Measurements from ENCODE around the gene LIMCH1. TPM values are rescaled to one million over a fixed set of nuclear protein-coding genes. Genes with fewer than 3 reads are reported as not detected.

LIMCH1 gene
- total and polyA plus RNA-seq, 2 of the 8 experiments (the other 6 are each of a cell fraction or from before 2014, with no cell fraction given): 2.7 to 3.0 TPM

GRCh38 chr4:41681054-41681453, 143.1 kb downstream of the LIMCH1 start (continued):
- TF ChIP-seq YY1 (IDR thresholded peaks at IDR 0.05; ENCODE audit: low read depth, low read length): no peak

- no peak overlapping the region for H4K5ac ChIP-seq (ENCODE audit: insufficient read length, low read depth, low read length)
- ChIA-PET POLR2A (ENCODE audit: partially characterized antibody) (no interaction called here), CTCF (ENCODE audit: partially characterized antibody) (interaction anchor here (0.6 to 3.3 kb wide), 6 partner anchors 9 to 403 kb away, joined by 3 to 15 read pairs (median 6); no protein-coding TSS in a partner anchor)
- no peaks in the 10 kb centered on the region; a peak in 1 of 8 replicates for H3K36me3 ChIP-seq (ENCODE audit: control insufficient read depth in 2 of 4, insufficient read depth in 4 of 4, low read length in 3 of 4)
- H3K27ac ChIP-seq (ENCODE audit: low read depth, low read length): no peak overlapping the region
- no peak overlapping the region for H3K23ac ChIP-seq (ENCODE audit: insufficient read length)
- H3K4me1 ChIP-seq (replicated peaks in 1 of 4; ENCODE audit: control insufficient read depth in 3 of 4, insufficient read depth in 4 of 4, low read length in 3 of 4): no peaks in the 10 kb centered on the region
- DNase-seq (ENCODE audit: low read depth in 1 of 2, low spot score in 2 of 2) (no peak), FAIRE-seq (no peak)
- no peak overlapping the region for H3K56ac ChIP-seq (replicated peaks; ENCODE audit: insufficient read length, low read depth, low read length)
- H3K4ac ChIP-seq (replicated peaks; ENCODE audit: insufficient read length, low read depth, low read length): no peak overlapping the region
- no peak overlapping the region for H2BK5ac ChIP-seq (ENCODE audit: low read depth, low read length)
- no peaks in the 10 kb centered on the region for H4K20me1 ChIP-seq (replicated peaks in 1 of 2; ENCODE audit: control insufficient read depth in 1 of 2, insufficient read depth in 2 of 2, low read length in 2 of 2)
- no peak overlapping the region for H4K8ac ChIP-seq (ENCODE audit: extremely low read depth, insufficient read depth, low read length)
- H3K14ac ChIP-seq (ENCODE audit: insufficient read length): no peak overlapping the region
- no peaks in the 10 kb centered on the region for H3K9me3 ChIP-seq (ENCODE audit: insufficient read depth in 2 of 2, low read depth in 1 of 2, low read length in 1 of 2)
- H3K4me3 ChIP-seq (ENCODE audit: extremely low read depth in 1 of 4, insufficient read depth in 2 of 4, low read depth in 3 of 4, low read length in 4 of 4): no peak overlapping the region
- TF ChIP-seq SP1 (IDR thresholded peaks at IDR 0.05; ENCODE audit: low read depth, low read length): no peak
- no peak for TF ChIP-seq RNF2 (IDR thresholded peaks at IDR 0.05; ENCODE audit: borderline replicate concordance, low read depth, low read length, missing control alignments, poor library complexity, severe bottlenecking)
- no peak for TF ChIP-seq HDAC2 (IDR thresholded peaks at IDR 0.05; ENCODE audit: borderline replicate concordance in 1 of 2, low read depth in 2 of 2, low read length in 2 of 2)
- no peak for TF ChIP-seq KDM4A (IDR thresholded peaks at IDR 0.05; ENCODE audit: low read depth, low read length, severe bottlenecking)
- TF ChIP-seq SP2 (IDR thresholded peaks at IDR 0.05; ENCODE audit: low read length): no peak
- TF ChIP-seq TAF1 (IDR thresholded peaks at IDR 0.05; ENCODE audit: low read depth, low read length): no peak
- TF ChIP-seq, protein P1, sequence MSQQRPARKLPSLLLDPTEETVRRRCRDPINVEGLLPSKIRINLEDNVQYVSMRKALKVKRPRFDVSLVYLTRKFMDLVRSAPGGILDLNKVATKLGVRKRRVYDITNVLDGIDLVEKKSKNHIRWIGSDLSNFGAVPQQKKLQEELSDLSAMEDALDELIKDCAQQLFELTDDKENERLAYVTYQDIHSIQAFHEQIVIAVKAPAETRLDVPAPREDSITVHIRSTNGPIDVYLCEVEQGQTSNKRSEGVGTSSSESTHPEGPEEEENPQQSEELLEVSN (IDR thresholded peaks at IDR 0.05): no peak
- no peak for TF ChIP-seq GTF2F1 (IDR thresholded peaks at IDR 0.05; ENCODE audit: borderline replicate concordance, low read depth, low read length)
- TF ChIP-seq, protein P2, sequence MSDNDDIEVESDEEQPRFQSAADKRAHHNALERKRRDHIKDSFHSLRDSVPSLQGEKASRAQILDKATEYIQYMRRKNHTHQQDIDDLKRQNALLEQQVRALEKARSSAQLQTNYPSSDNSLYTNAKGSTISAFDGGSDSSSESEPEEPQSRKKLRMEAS (IDR thresholded peaks at IDR 0.05): no peak
- TF ChIP-seq MAFK (IDR thresholded peaks at IDR 0.05; ENCODE audit: low read depth, low read length): no peak
- no peak for TF ChIP-seq POLR2AphosphoS5 (IDR thresholded peaks at IDR 0.05; ENCODE audit: low read depth, low read length)
- no peak overlapping the region for H2AFZ ChIP-seq (ENCODE audit: low read length)
- no peaks in the 10 kb centered on the region for H3K27me3 ChIP-seq (replicated peaks in 1 of 4; ENCODE audit: control insufficient read depth in 3 of 4, extremely low read depth in 1 of 4, insufficient read depth in 3 of 4, low read length in 3 of 4)
- no peak overlapping the region for H2BK12ac ChIP-seq (ENCODE audit: low read depth, low read length)
- H2BK20ac ChIP-seq (ENCODE audit: low read length): no peak overlapping the region
- H3K79me2 ChIP-seq (ENCODE audit: control insufficient read depth in 1 of 2, insufficient read depth in 2 of 2, low read length in 2 of 2): no peaks in the 10 kb centered on the region
- H2AK5ac ChIP-seq (ENCODE audit: low read depth, low read length): no peak overlapping the region
- H2BK120ac ChIP-seq (replicated peaks; ENCODE audit: low read depth, low read length): no peak overlapping the region
- H4K91ac ChIP-seq (replicated peaks; ENCODE audit: insufficient read length, low read length): no peak overlapping the region
- H3K18ac ChIP-seq (ENCODE audit: extremely low read depth, low read length): no peak overlapping the region
- no peak overlapping the region for H3K4me2 ChIP-seq (ENCODE audit: insufficient read depth in 1 of 2, low read depth in 2 of 2, low read length in 2 of 2)
- H3K79me1 ChIP-seq (ENCODE audit: low read depth, low read length): no peaks in the 10 kb centered on the region
- H3K9ac ChIP-seq (replicated peaks in 1 of 4; ENCODE audit: extremely low read depth in 1 of 4, low read depth in 3 of 4, low read length in 3 of 4): no peak overlapping the region
- H3K23me2 ChIP-seq (ENCODE audit: low read depth, low read length): no peaks in the 10 kb centered on the region
- no peak overlapping the region for H2BK15ac ChIP-seq (ENCODE audit: low read length)
Observed at GRCh38 chr4:41683326-41683725, 145.4 kb downstream of the LIMCH1 start.
